A549 treated with Hydrocortisone at 1 μM for 4 hours (cell line): ENCODE data around the gene GLYATL3. TPM values are rescaled to one million over a fixed set of nuclear protein-coding genes. Genes with fewer than 3 reads are reported as not detected.

Source experiments
- total RNA-seq: library from RNA; stranded (reverse); fragments of 200-300 nt; extraction: Qiagen RNA extraction; gene quantifications from 5 replicates; pipeline ENCODE4 v1.2.3, GENCODE V29; 2022

GLYATL3 gene
- total RNA-seq = not detected in 5 replicates

DNA sequence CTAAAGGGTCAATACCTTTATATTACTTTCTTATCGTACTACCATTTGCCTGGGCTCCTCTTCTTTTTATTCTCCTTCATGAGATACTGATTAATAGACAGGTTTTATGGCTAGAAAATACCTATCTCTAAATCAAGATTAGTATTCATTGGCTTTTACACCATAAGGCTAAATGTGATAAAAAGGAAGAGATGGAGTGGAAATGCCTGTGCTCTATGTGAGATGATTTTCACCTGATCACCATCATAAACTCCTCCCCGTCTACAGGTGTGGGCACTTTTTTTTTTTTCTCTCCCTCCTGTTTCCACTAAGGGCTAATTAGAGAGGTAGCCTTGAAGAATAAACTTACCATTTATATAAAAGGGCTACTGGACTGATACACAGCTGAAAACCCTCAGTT is at the start of gene GLYATL3:
GLYATL3 (plus strand) TSS at position 301 of the 400 bp plus-strand sequence. CDS start 12,068 bp downstream, outside the sequence.

DNA sequence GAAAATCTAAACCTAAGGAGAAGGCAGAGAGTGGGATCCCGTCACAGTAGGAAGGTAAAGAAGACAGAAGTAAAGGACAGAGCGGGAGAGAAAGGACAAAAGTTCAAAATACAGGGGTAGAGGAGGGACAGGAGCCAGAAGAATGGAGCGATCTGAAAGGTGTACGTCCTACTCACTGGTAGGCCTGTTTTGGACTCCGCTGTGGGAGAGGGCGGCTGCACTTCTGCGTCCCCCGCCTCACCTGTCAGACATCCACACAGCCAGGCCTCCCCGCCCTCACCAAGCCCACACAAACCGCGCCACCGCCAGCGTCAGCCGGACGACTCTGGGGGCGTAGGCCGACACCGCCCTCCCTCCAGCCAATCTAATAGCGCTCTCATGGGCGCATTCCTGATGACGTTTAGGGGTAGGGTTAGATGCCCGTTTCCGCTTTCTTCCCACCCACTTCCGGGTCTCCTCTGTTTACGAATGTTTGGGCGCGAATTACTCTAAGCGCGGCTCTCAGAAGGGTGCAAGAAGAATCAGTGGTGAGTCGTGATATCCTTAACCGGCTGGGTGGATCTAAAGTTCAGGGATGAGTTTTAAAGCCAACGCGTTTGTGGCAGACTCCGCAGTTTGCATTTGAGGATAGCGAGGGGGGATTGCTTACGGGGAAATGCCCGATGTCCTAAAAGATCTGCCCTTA is 36.7 kb upstream of the GLYATL3 start, which contains the start of the genes CENPQ and MMUT:
CENPQ (plus strand) TSS at position 444 of the 685 bp plus-strand sequence. CDS start 6,807 bp downstream, outside the sequence.
MMUT (minus strand) TSS at position 327 of the 685 bp plus-strand sequence. CDS start 3,787 bp downstream, outside the sequence.

DNA sequence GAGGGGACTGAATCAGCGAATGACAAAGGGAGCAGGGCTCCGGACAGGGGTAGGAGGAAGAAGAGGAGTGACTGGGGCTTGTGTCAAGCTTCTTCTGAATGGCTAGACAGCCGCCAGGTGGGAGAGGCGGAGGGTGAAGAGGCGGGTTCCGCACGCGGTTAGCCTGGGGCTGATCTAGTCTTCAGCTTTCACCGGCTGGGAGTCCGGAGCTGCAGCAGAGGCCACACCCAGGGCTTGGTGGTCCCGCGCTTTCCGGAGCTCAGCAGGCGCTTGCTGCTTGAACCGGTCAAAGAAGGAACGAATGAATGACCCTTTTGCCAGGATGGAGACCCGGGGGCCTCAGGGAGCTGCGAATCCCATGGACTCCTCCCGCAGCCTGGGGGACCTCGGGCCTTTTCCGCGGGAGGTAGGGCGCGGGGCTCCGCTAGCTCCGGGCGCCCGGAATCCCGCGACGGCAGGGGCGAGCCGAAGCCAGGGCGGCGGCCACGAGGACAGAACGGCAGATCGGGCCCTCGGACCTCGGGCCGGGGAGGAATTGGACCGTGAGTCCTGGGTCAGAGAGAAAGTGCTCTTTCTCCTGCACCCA is 50.9 kb downstream of the GLYATL3 start, which contains the start of gene C6orf141:
C6orf141 (plus strand) TSS at position 177 of the 586 bp plus-strand sequence; CDS start at position 302, 125 bp downstream.

Other genes with a start within 250 kb of the GLYATL3 start
- 5.4 to 8.3 TPM (median 6.6 TPM) in 5 replicates for gene MMUT, start 36.7 kb upstream of the GLYATL3 start, total RNA-seq
- 5.6 to 7.6 TPM (median 7.1 TPM) in 5 replicates for gene CENPQ, start 36.6 kb upstream of the GLYATL3 start, total RNA-seq
- gene C6orf141, start 50.7 kb downstream of the GLYATL3 start, total RNA-seq = 7.8 to 10.1 TPM (median 9.2 TPM) in 5 replicates
- not detected in 5 replicates for gene RHAG, start 136.9 kb downstream of the GLYATL3 start, total RNA-seq
- gene CRISP2, start 213.6 kb downstream of the GLYATL3 start, total RNA-seq = not detected in 5 replicates
- gene CRISP3, start 244.5 kb downstream of the GLYATL3 start, total RNA-seq = not detected in 5 replicates